Measurements from ENCODE around the gene VPS13D. TPM values are rescaled to one million over a fixed set of nuclear protein-coding genes. Genes with fewer than 3 reads are reported as not detected.
A peak's percentile ranks its signal among the peaks of the same experiment; 100 is the strongest.

The VPS13D gene
- total RNA-seq, 1 donor from 2014 or later, result 28.3 TPM

DNA sequence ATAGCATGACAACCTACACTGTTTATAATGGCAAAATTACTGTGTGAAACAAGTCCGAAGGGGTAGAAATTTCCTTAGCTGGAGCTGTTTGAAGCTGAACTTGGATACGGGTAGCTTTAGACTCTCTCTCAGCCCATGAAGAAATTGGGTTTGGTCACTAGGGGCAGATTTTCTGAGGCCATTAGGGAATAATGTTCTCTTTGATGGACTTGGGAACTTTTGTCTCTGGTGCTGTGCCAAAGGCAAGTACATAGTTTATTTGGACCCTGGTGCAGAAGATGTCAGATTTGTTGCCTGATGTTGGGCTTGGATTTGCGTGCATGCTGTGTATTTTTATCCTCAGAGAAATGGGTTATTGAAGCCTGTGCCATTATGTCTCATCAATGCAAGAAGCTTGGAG, 109.6 kb downstream of the VPS13D start:
- Histone ChIP-seq H3K36me3 (peaks cover 4 to 30% of the 10 kb centered on the region in 2 donors), H3K27ac (peak overlapping the region; percentile 31 to 70), H3K9me3 (no peaks in the 10 kb centered on the region), H3K4me1 (peaks cover 12 to 39% of the 10 kb centered on the region in 2 donors), H3K4me3 (no peak overlapping the region), H3K27me3 (no peaks in the 10 kb centered on the region)
- no peak for DNase-seq (ENCODE audit: low spot score in 2 of 2)
- TF ChIP-seq, protein P1, sequence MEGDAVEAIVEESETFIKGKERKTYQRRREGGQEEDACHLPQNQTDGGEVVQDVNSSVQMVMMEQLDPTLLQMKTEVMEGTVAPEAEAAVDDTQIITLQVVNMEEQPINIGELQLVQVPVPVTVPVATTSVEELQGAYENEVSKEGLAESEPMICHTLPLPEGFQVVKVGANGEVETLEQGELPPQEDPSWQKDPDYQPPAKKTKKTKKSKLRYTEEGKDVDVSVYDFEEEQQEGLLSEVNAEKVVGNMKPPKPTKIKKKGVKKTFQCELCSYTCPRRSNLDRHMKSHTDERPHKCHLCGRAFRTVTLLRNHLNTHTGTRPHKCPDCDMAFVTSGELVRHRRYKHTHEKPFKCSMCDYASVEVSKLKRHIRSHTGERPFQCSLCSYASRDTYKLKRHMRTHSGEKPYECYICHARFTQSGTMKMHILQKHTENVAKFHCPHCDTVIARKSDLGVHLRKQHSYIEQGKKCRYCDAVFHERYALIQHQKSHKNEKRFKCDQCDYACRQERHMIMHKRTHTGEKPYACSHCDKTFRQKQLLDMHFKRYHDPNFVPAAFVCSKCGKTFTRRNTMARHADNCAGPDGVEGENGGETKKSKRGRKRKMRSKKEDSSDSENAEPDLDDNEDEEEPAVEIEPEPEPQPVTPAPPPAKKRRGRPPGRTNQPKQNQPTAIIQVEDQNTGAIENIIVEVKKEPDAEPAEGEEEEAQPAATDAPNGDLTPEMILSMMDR (IDR thresholded peaks at IDR 0.05), result peak in 1 of 3 experiments; percentile 14
- intact Hi-C loops (cut with DNase I), result no loop called here

- H3K4me3 ChIP-seq, result no peak overlapping the region
- intact Hi-C loops (cut with DNase I), result no loop called here
- H3K4me1 ChIP-seq, result peaks cover 12 to 43% of the 10 kb centered on the region in 2 donors
- no peak for DNase-seq (ENCODE audit: low spot score in 2 of 2)
- H3K27ac ChIP-seq, result peak overlapping the region in 1 of 2 donors; percentile 70
- TF ChIP-seq, protein P1 (IDR thresholded peaks at IDR 0.05), result peak in 1 of 3 experiments; percentile 1
- peaks cover 4 to 25% of the 10 kb centered on the region in 2 donors for H3K36me3 ChIP-seq
- no peaks in the 10 kb centered on the region for H3K9me3 ChIP-seq
- H3K27me3 ChIP-seq, result no peaks in the 10 kb centered on the region
Measured at GRCh38 chr1:12339811-12340543, 110.1 kb downstream of the VPS13D start.

DNA sequence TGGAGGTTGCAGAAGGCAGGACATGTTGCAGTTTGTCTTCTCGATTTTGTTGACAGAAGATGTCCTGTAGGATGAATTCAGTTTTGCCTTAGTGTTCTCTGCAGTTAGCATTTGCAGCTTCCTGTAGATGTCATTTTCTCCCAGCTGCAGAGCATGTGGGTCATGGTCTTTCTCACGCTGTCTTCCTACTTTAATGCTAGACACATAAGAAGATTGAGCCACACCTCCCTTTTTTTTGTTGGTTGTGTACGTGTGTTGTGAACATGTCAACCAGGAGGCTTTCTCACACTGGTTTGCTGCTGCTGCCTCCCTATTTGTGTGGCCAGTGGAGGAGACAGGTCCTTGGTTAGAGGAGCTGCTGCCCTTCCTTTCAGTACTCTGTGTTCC, 110.7 kb downstream of the VPS13D start:
- no peaks in the 10 kb centered on the region for H3K9me3 ChIP-seq
- intact Hi-C loops (cut with DNase I), result no loop called here
- peaks cover 12 to 46% of the 10 kb centered on the region in 2 donors for H3K4me1 ChIP-seq
- H3K36me3 ChIP-seq, result peaks cover 4 to 22% of the 10 kb centered on the region in 2 donors
- H3K4me3 ChIP-seq, result no peak overlapping the region
- no peaks in the 10 kb centered on the region for H3K27me3 ChIP-seq
- no peak for DNase-seq (ENCODE audit: low spot score in 2 of 2)
- H3K27ac ChIP-seq, result peak overlapping the region in 1 of 2 donors; percentile 3
- TF ChIP-seq, protein P1 (IDR thresholded peaks at IDR 0.05), result no peak

GRCh38 chr1:12341667-12342066, 111.8 kb downstream of the VPS13D start:
- Histone ChIP-seq H3K27ac (no peak overlapping the region), H3K36me3 (peaks cover 10 to 24% of the 10 kb centered on the region in 2 donors), H3K4me3 (no peak overlapping the region), H3K9me3 (no peaks in the 10 kb centered on the region), H3K4me1 (peaks cover 12 to 46% of the 10 kb centered on the region in 2 donors), H3K27me3 (no peaks in the 10 kb centered on the region)
- intact Hi-C loops (cut with DNase I), result no loop called here
- TF ChIP-seq, protein P1 (IDR thresholded peaks at IDR 0.05), result no peak
- no peak for DNase-seq (ENCODE audit: low spot score in 2 of 2)

DNA sequence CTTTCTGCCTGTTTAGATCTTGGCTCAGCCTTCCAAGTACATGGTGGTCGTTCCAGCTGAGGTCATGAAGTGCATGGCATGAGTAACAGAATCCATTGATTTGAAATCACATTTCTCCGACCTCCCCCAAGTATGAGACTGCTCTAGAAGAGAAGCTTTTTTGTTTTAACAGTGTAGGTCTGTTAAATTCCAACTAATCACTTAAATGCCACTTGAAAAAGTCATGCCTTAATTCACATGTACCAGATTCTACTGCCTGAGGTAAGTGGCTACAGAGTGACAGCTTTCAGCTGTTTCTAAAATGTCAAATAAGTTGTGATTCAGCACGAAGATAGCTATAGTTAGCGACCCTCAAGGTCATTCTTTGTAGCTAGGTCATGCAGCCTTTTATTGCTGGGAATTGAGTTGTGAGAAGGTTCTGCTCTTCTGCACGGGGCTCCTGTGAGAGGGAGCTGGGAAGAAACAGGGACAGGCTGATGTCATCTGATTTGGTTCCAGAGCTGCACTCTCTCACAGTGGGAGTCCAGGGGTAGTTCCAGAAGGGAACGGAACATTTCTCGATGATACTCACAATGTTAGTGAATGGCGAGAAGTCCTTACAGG, 112.7 kb downstream of the VPS13D start:
- intact Hi-C loops (cut with DNase I), result no loop called here
- Histone ChIP-seq H3K4me1 (peaks cover 7 to 42% of the 10 kb centered on the region in 2 donors), H3K4me3 (no peak overlapping the region), H3K27ac (no peak overlapping the region), H3K36me3 (peaks cover 19 to 32% of the 10 kb centered on the region in 2 donors), H3K9me3 (no peaks in the 10 kb centered on the region), H3K27me3 (no peaks in the 10 kb centered on the region)
- DNase-seq (ENCODE audit: low spot score in 2 of 2), result no peak
- TF ChIP-seq, protein P1 (IDR thresholded peaks at IDR 0.05), result no peak
